Transverse colon (tissue), 3 donors: ENCODE data around the gene CAMTA1.

Experiments used
- POLR2A ChIP-seq: fragments of 450-650 bp; IDR thresholded peaks from one replicate; pipeline ENCODE4 v1.6.1; 2016; ENCODE audit warnings: antibody characterized with exemption, mild to moderate bottlenecking, moderate library complexity
- TF ChIP-seq, protein P1 (sequence below), 5 experiments: fragments of 200-600 bp in 3 of 5; fragments of 450-650 bp in 2 of 5; sonication (generic) in 3 of 5; IDR thresholded peaks; 1 replicate in 2 of 5; 2 replicates in 3 of 5; pipeline ENCODE4 v1.5.1; 2016 to 2017; ENCODE audit warnings: antibody characterized with exemption in 5 of 5, inconsistent platforms in 3 of 5, mild to moderate bottlenecking in 2 of 5, moderate library complexity in 1 of 5

DNA sequence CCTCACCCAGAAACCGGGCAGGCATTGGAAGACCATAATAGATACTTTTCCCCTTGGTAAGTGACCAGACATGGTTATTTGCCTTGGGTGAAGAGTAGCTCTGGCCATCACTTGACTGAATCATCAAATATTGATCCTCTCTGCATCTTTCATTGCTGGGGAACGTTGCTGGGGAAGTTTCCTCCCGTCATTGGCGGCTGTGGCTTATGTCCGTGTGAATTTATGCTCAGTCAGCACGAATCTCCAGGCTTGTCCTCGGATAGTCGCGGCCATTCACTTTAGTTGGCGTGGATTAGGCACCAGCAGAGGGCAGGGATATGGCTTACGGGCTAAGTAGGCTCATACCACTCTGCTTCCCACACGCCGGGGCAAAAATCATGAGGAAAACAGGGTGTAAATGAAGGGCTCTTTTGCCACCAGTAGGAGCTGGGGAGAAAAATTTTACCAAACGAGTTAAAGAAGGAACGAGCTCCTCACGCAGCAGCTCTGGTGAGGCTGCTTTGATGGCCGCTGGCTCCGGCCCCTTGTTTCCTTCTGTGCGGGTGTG is 473.4 kb downstream of the CAMTA1 start:
- TF ChIP-seq, protein P1, sequence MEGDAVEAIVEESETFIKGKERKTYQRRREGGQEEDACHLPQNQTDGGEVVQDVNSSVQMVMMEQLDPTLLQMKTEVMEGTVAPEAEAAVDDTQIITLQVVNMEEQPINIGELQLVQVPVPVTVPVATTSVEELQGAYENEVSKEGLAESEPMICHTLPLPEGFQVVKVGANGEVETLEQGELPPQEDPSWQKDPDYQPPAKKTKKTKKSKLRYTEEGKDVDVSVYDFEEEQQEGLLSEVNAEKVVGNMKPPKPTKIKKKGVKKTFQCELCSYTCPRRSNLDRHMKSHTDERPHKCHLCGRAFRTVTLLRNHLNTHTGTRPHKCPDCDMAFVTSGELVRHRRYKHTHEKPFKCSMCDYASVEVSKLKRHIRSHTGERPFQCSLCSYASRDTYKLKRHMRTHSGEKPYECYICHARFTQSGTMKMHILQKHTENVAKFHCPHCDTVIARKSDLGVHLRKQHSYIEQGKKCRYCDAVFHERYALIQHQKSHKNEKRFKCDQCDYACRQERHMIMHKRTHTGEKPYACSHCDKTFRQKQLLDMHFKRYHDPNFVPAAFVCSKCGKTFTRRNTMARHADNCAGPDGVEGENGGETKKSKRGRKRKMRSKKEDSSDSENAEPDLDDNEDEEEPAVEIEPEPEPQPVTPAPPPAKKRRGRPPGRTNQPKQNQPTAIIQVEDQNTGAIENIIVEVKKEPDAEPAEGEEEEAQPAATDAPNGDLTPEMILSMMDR (IDR thresholded peaks at IDR 0.05) = no peak
- no peak for TF ChIP-seq POLR2A
